Stimulated activated CD8-positive, alpha-beta memory T cell treated with anti-CD3 and anti-CD28 coated beads, Interleukin-2, amount 100 ng/mL, for 1 hour (primary cell): Measurements from ENCODE around the gene LRRC40.
"Not testable (repeated sequence)": the region's sequence is repeated elsewhere in the genome, so short reads cannot be mapped to it uniquely, and the experiment has no call there.

Experiments
- DNase-seq, 2 donors: peaks; one replicate each; pipeline ENCODE4 v3.0.0-alpha.2; 2020; ENCODE audit warnings: low read depth in 2 of 2

Gene LRRC40

DNA sequence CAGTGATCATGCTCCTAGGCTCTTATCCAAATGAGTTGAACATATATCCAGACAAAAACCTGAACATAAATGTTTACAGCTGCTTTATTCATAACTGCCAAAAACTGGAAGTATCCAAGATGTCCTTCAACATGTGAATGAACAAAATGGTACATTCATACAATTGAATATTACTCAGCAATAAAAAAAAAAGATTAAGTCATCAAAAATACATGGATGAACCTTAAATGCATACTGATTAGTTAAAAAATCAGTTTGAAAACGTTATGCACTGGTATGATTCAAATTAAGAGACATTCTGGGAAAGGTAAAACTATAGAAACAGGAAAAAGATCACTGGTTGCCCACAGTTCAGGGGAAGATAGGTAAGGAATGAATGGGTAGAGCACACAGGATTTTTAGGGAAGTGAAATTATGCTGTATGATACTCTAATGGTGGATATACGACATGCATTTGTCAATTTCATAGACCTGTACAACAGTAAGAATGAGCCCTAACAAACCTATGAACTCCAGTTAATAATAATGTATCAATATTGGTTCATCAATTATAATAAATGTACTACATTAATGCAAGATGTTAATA is 3.1 kb downstream of the LRRC40 start:
- DNase-seq = no peak

GRCh38 chr1:70200065-70200464 is 5.3 kb downstream of the LRRC40 start:
- no peak for DNase-seq

GRCh38 chr1:70196333-70196732 is 9.0 kb downstream of the LRRC40 start:
- DNase-seq = no peak

DNA sequence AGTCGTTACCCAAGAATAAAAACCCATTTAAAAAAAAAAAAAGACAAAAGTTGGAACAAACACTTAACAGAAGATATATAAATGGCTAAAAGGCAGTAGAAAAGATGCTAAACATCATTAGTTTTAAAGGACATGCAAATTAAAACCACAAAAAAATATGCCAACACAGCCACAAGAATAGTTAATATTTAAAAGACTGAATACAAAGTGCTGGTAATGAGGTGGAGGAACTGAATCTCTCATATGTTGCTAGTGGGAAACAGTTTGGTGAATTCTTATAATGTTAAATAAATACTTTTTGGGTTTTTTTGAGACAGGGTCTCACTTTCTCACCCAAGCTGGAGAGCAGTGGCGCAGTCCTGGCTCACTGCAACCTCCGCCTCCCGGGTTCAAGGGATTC is 10.0 kb downstream of the LRRC40 start:
- no peak for DNase-seq

GRCh38 chr1:70194601-70195000 is 10.8 kb downstream of the LRRC40 start:
- no peak for DNase-seq

GRCh38 chr1:70192446-70192845 is 12.9 kb downstream of the LRRC40 start:
- DNase-seq = not testable (repeated sequence)

GRCh38 chr1:70190180-70190579 is 15.2 kb downstream of the LRRC40 start:
- no peak for DNase-seq

DNA sequence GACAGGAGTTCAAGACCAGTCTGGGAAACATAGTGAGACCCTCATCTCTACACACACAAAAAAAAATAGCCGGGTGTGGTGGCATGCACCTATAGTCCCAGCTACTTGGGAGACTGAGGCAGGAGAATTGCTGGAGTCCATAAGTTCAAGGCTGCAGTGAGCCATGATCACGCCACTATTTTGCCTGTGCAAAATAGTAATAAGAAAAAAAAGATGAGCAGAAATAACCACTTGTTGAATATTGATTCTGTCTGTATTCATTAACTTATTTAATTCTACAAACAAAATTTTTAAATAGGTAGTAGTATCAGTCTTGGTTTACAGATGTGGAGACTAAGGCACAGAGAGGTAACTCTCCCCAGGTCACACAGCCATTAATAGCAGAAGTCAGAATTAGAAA is 16.9 kb downstream of the LRRC40 start:
- DNase-seq = no peak

GRCh38 chr1:70185181-70185580 is 20.2 kb downstream of the LRRC40 start:
- DNase-seq = not testable (repeated sequence)

DNA sequence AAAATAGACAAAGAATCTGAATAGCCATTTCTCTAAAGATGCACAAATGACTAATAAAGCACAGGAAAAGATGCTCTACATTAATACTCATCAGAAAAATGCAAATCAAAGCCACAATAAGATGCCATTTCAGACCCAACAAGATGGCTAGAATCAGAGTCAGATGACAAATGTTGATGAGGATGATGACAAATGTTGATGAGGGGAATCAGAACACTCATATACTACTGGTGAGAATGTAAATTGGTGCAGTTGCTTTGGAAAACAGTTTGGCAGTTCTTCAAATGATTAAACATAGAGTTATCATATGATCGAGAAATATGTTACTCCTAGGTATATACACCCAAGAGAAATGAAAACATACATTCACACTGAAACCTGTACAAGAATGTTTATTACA is 33.9 kb downstream of the LRRC40 start:
- no peak for DNase-seq

DNA sequence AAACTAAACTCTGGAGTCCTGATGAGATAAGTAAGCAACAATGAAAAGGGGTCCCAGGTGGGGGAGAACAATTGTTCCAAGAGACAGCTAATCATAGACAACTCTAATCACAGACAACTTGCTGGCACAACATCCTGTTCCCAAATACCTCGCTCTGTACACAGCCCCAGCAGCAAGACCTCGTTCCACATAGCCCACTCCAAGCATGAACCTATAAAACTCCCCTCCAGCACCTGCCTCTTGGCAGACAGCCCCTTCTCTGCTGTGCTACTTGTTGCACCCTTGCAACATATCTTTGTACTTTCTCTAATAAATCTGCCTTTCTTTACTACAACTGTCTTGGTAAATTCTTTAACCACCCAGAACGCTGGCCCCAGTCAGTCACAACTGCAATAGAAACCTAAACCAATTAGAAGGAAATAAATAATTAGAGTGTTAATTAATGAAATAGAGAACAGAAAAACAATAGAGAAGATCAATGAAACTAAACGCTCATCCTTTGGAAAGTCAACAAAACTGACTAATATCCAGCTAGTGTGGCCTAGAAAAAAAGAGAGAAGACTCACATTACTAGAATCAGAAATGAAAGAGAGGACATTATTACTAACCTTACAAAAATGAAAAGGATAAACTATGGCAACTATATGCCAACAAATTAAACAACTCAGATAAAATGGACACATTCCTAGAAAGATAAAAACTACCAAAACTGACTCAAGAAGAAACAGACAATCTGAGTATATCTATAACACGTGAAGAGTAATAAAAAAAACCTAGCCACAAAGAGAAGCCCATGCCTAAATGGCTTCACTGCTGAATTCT is 36.1 kb downstream of the LRRC40 start:
- no peak for DNase-seq

GRCh38 chr1:70168283-70168682 is 37.1 kb downstream of the LRRC40 start:
- no peak for DNase-seq

DNA sequence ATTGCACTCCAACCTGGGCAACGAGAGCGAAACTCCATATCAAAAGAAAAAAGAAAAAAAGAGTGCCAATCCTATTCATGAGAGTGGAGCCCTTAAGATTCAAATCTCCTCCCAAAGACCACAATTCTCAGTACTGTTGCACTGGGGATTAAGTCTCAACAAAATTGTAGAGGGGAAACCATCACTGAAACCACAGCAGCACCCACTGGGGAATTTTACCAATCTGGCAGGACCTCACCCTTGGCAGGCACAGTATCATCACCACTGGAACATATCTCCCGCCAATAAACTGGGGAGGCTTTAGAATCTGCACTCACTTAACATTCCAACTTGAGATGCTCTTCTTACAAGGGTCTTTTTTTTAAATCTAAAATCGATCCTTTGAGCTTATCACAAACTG is 41.0 kb downstream of the LRRC40 start:
- DNase-seq = no peak

GRCh38 chr1:70156529-70157120 is 48.8 kb downstream of the LRRC40 start:
- DNase-seq = no peak

DNA sequence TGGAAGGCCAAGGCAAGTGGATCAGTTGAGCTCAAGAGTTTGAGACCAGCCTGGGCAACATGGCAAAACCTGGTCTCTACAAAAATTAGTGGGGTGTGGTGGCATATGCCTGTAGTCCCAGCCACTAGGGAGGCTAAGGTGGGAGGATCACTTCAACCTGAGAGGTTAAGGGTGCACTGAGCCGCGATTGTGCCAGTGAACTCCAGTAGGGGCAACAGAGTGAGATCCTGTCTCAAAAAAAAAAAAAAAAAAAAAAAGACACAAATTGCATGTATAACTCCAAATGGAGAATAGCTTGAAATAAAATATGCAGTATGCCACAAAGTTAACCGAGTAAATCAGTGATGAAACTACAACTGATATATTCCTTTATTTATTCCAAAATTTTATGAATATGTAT is 51.6 kb downstream of the LRRC40 start:
- DNase-seq = no peak

DNA sequence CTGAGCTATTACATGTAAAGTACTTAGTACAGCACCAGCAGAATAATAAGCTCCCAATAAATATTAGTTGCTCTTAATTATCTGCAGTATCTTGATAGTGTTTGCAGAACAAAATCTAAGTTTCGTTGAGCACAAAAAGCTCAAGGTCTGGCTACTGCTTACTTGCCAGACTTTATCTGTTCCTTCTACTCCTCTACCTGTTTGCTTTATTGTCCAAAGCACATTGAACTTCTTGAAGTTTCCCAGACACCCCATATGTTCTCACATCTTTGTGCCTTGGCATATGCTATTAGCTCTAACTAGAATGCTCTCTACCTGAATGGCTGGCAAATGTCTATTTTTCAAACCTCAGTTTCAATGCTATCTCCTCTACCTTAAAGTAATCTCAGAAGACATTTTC is 54.9 kb downstream of the LRRC40 start:
- DNase-seq = no peak

- no peak for DNase-seq
Observed at GRCh38 chr1:70146488-70146887, 58.9 kb downstream of the LRRC40 start.

- no peak for DNase-seq
Observed at GRCh38 chr1:70143048-70143659, 62.2 kb downstream of the LRRC40 start.

DNA sequence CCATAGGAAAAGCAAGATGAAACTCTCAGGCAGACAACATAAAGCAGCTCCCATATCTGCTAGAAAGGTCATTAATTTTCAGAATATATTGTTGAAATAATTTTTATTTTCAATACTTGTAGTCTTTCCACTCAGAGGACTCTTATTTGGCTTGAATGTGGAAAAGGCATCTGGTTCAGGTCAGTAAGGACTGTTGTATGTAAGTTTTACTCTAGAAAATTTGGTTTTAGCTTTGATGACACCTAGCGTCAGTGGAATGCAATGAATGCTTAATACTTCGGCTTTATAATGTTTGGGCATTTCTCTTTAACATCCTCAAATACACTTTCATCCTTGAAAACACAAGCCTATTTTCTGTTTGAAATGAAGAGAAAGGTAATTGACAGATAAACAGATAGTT is 63.3 kb downstream of the LRRC40 start:
- no peak for DNase-seq

- DNase-seq = no peak
Observed at GRCh38 chr1:70140894-70141293, 64.5 kb downstream of the LRRC40 start.

DNA sequence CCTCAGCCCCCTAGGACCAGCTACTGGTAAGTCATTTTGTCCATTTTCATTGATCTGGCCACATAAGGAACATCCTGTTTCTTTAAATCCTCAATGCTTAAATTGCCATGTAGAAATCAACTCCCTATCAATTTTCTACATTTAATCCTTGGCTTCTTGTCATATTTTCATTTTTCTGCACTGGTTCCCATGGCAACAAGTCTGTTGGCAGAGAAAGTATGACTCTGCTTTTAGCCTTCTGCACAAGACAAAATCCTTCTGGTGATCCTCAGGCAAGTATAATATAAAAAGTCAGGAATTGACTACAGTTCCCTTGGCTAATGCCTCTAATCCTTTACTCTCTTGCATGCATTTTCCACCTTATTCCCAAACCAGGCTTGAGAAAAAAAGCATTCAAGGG is 65.0 kb downstream of the LRRC40 start:
- no peak for DNase-seq

DNA sequence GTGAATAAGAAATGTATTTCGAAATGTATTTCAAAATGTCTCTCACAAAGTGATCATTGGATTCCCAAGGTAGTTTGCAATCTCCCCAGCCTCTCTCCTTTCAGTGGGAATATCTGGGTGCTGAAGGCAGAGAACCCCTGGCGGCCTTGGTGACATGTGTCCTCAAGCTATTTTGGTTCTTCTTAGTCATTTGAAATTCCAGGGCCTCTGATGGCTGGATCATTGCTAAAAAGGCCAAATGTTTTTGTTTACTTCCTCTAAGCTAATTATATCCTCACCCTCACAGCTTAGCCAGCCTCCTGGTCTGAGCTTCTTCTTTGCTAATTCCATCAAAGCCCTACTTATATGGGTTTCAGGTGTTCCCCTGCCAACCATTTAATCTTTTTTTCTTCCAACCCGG is 71.2 kb downstream of the LRRC40 start:
- no peak for DNase-seq

DNA sequence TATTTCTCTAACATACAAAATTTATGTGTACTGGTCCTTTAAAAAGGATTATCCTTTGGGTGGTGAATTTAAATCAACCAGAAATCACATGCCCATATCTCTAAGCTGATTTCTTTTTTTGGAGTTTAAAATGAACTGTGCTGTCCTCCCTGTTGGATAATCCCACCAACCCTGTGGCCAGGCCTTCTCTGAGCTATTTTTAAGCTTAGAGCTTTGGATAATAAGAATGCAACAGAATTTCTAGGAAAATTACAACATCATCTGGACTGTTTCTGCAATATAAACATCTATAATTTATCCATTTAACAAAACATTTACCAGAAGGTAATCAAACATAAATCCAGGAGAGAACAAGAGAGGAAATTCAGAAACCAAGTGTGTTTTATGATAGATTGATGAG is 88.3 kb downstream of the LRRC40 start:
- no peak for DNase-seq
